GM18858 (cell line): ENCODE measurements around the gene ANKS1A.
"Not testable (repeated sequence)": the region's sequence is repeated elsewhere in the genome, so short reads cannot be mapped to it uniquely, and the experiment has no call there.

Source experiments
- ATAC-seq: cut with Tn5 transposase; IDR thresholded peaks from one replicate; pipeline ENCODE4 v1.9.1; 2021; ENCODE audit not compliant: unreplicated experiment

Gene ANKS1A

GRCh38 chr6:34985236-34985635, 96.2 kb downstream of the ANKS1A start:
- ATAC-seq, result no peak

- no peak for ATAC-seq
These were observed 97.8 kb downstream of the ANKS1A start for GRCh38 chr6:34986845-34987246.

GRCh38 chr6:34987506-34987905, 98.5 kb downstream of the ANKS1A start:
- ATAC-seq, result no peak

- ATAC-seq, result no peak
These were observed 102.0 kb downstream of the ANKS1A start for GRCh38 chr6:34990971-34991560.

GRCh38 chr6:34992376-34992775, 103.3 kb downstream of the ANKS1A start:
- no peak for ATAC-seq

- no peak for ATAC-seq
These were observed 104.2 kb downstream of the ANKS1A start for GRCh38 chr6:34993213-34993612.

GRCh38 chr6:34994693-34995092, 105.6 kb downstream of the ANKS1A start:
- ATAC-seq, result no peak

GRCh38 chr6:34998417-34998816, 109.4 kb downstream of the ANKS1A start:
- not testable (repeated sequence) for ATAC-seq

GRCh38 chr6:34999153-34999552, 110.1 kb downstream of the ANKS1A start:
- ATAC-seq, result not testable (repeated sequence)

GRCh38 chr6:34999962-35000361, 110.9 kb downstream of the ANKS1A start:
- ATAC-seq, result not testable (repeated sequence)

- not testable (repeated sequence) for ATAC-seq
These were observed 112.3 kb downstream of the ANKS1A start for GRCh38 chr6:35001349-35001748.

GRCh38 chr6:35003886-35004530, 115.0 kb downstream of the ANKS1A start:
- ATAC-seq, result not testable (repeated sequence)

GRCh38 chr6:35007016-35007415, 118.0 kb downstream of the ANKS1A start:
- ATAC-seq, result no peak

GRCh38 chr6:35008858-35009257, 119.8 kb downstream of the ANKS1A start:
- no peak for ATAC-seq

- ATAC-seq, result no peak
These were observed 122.3 kb downstream of the ANKS1A start for GRCh38 chr6:35011096-35012041.

- no peak for ATAC-seq
These were observed 124.6 kb downstream of the ANKS1A start for GRCh38 chr6:35013701-35014100.

GRCh38 chr6:35014341-35014740, 125.3 kb downstream of the ANKS1A start:
- ATAC-seq, result no peak

GRCh38 chr6:35014786-35015185, 125.7 kb downstream of the ANKS1A start:
- ATAC-seq, result no peak

GRCh38 chr6:35015476-35015875, 126.4 kb downstream of the ANKS1A start:
- ATAC-seq, result no peak

GRCh38 chr6:35015996-35016395, 126.9 kb downstream of the ANKS1A start:
- no peak for ATAC-seq

GRCh38 chr6:35016502-35017321, 127.7 kb downstream of the ANKS1A start:
- ATAC-seq, result no peak
